Ovary (tissue), 3 donors: ENCODE results near the gene DST.

Experiments used
- POLR2A ChIP-seq: fragments of 450-650 bp; IDR thresholded peaks from one replicate; pipeline ENCODE4 v1.6.1; 2017; ENCODE audit warnings: antibody characterized with exemption, mild to moderate bottlenecking, moderate library complexity
- TF ChIP-seq, protein P1 (sequence below), 3 donors: fragments of 450-650 bp in 2 of 3; fragments of 200-600 bp in 1 of 3; IDR thresholded peaks; one replicate each; pipeline versions ENCODE4 v1.5.1 to v1.8.0; 2016 to 2022; ENCODE audit warnings: antibody characterized with exemption in 3 of 3, mild to moderate bottlenecking in 1 of 3
- donor health status: DM: no; HTN: no; CAD: no.

DNA sequence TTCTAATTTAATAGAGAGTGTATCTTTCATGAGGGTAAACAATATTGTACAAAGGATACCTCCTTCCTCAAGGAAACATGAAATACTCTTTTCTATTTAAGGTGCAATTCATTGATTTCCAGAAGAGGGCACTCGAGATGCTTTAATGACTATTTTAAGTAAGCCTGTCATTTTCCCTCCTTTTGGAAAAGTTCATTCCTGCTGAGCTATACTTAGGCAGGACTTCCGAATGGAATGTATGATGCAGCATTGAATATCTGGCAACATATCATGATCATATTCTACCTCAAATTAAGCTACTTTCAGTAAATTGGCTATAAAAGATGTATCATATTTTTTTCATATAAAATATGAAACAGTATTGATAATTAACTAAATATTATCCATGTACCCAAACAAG is 5.0 kb downstream of the DST start:
- TF ChIP-seq, protein P1, sequence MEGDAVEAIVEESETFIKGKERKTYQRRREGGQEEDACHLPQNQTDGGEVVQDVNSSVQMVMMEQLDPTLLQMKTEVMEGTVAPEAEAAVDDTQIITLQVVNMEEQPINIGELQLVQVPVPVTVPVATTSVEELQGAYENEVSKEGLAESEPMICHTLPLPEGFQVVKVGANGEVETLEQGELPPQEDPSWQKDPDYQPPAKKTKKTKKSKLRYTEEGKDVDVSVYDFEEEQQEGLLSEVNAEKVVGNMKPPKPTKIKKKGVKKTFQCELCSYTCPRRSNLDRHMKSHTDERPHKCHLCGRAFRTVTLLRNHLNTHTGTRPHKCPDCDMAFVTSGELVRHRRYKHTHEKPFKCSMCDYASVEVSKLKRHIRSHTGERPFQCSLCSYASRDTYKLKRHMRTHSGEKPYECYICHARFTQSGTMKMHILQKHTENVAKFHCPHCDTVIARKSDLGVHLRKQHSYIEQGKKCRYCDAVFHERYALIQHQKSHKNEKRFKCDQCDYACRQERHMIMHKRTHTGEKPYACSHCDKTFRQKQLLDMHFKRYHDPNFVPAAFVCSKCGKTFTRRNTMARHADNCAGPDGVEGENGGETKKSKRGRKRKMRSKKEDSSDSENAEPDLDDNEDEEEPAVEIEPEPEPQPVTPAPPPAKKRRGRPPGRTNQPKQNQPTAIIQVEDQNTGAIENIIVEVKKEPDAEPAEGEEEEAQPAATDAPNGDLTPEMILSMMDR (IDR thresholded peaks at IDR 0.05), result peak; percentile 48 to 68 (median 67)
- TF ChIP-seq POLR2A, result no peak
